ENCODE results near the gene APOM.

DNA sequence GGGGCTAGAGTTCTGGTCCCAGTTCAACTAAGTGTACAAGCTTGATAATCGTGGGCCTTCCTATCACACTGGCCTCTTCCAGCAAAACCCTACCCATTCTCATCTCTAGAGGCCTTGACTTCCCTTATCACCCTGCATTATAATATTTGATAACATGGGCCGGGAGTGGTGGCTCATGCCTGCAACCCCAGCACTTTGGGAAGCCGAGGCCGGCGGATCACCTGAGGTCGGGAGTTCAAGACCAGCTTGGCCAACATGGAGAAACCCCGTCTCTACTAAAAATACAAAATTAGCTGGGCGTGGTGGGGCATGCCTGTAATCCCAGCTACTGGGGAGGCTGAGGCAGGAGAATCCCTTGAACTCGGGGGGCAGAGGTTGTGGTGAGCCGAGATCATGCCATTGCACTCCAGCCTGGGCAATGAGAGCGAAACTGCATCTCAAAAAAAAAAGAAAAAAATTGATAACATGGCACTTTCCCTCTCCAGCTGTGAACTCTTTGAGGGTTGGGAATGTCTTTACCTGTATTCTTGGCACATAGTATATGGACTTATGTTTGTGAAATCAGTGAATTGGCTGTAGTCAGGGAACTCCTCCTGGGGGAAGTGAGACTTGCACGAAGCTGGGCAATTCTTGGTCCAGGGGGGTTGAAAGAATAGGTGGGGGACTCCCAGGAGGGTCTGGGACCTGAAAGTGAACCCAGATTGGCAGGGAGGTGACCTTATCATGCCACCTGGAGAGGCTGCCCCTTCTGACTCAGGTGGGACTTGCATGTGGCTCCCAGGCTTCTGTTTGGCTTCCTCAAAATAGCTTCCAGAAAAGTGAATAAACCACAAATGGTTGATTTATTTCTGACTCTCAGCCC, 5.8 kb downstream of the APOM start:
- TF ChIP-seq, protein P1, sequence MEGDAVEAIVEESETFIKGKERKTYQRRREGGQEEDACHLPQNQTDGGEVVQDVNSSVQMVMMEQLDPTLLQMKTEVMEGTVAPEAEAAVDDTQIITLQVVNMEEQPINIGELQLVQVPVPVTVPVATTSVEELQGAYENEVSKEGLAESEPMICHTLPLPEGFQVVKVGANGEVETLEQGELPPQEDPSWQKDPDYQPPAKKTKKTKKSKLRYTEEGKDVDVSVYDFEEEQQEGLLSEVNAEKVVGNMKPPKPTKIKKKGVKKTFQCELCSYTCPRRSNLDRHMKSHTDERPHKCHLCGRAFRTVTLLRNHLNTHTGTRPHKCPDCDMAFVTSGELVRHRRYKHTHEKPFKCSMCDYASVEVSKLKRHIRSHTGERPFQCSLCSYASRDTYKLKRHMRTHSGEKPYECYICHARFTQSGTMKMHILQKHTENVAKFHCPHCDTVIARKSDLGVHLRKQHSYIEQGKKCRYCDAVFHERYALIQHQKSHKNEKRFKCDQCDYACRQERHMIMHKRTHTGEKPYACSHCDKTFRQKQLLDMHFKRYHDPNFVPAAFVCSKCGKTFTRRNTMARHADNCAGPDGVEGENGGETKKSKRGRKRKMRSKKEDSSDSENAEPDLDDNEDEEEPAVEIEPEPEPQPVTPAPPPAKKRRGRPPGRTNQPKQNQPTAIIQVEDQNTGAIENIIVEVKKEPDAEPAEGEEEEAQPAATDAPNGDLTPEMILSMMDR (conservative IDR thresholded peaks at IDR 0.05), result no peak
- TF ChIP-seq ZFX (IDR thresholded peaks at IDR 0.05), result no peak

Measured in C4-2B (cell line).